ENCODE data around the gene PTBP1.
A peak's percentile ranks its signal among the peaks of the same experiment; 100 is the strongest.

PTBP1 gene

GRCh38 chr19:795691-796581 is 1.3 kb upstream of the PTBP1 start:
- no peak for FAIRE-seq
- no peak for DNase-seq (ENCODE audit: insufficient read length, low spot score)

DNA sequence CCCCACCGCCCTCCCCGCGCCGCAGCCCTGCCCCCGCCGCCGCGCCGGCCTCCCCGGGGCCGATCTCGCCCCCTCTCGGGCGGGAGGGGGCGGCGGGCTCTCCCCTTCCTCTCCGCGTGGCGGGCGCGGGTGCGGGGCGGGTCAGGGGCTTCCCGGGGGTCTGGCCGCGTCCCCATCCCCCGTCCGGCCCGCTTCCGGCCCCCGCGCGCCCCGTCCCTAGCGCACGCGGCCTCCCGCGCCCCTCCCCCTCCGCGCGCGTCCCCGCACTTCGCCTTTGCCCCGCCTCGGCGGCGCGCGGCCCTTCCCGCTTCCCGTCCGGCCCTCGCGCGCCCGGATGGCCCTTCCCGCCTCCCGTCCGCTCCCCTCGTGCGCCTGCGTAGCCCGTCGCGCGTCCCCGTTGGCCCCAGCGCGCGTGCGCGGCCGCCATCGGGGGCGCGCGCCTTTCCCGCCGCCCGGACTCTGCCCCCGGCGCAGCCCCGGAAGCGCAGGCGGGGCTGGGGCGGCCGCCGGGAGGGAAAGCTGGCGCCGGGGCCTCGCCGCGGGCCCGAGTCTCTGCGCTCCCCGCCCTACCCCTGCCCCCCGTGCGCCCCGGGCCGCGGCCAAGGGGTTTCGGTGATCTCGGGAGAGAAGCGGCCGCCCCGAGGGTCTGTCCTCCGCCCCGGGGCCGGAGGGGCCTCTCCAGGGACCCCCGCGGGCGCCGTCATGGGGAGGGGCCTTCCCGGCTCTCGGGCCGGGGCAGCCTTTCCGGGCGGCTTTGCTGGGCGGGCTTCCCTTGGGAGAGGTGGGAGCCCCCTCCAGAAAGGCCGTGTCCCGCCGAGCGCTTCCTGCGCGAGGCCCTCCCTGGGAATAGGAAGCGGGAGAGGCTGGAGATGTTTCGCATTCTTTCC is 519 bp downstream of the PTBP1 start:
- FAIRE-seq (peak; percentile 4), DNase-seq (ENCODE audit: insufficient read length, low spot score) (peak; percentile 99)

- FAIRE-seq: peak; percentile 80
- DNase-seq (ENCODE audit: insufficient read length, low spot score): no peak
Measured at GRCh38 chr19:798415-799075, 1.3 kb downstream of the PTBP1 start.

- no peak for DNase-seq (ENCODE audit: insufficient read length, low spot score)
- FAIRE-seq: no peak
Measured at GRCh38 chr19:799076-799881, 2.0 kb downstream of the PTBP1 start.

DNA sequence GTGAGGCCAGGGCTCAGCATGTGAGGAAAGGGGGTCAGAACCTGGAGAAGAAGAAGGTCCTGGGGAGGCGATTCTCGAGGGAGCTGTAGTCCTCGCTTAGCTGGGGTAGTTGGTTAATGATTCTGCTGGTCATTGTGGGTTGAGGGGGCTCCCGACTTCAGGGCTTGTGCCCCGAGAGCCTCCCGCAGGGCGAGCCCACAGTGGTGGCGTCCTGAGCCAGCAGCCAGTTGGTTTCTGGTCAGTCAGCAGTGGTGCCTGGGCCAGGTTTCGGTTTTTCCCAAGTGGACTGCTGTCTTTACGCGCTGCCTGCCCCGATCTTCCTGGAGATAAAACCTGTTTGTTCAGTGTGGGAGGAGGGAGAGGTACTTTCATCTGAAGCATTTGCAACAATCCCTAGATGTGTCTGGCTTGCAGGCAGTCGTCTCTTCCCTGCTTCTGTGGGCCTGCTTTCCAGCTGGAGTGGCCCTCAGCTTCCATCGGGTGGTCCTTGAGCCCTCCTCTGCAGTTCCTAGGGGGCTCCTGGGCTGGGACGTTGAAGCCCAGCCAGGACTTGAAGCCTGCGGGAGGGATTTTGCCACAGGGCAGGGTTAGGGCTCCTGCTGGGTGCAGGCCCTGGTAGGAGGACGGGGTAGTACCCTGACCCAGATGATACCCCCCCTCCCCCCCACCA is 3.2 kb downstream of the PTBP1 start:
- FAIRE-seq (no peak), DNase-seq (ENCODE audit: insufficient read length, low spot score) (no peak)

DNA sequence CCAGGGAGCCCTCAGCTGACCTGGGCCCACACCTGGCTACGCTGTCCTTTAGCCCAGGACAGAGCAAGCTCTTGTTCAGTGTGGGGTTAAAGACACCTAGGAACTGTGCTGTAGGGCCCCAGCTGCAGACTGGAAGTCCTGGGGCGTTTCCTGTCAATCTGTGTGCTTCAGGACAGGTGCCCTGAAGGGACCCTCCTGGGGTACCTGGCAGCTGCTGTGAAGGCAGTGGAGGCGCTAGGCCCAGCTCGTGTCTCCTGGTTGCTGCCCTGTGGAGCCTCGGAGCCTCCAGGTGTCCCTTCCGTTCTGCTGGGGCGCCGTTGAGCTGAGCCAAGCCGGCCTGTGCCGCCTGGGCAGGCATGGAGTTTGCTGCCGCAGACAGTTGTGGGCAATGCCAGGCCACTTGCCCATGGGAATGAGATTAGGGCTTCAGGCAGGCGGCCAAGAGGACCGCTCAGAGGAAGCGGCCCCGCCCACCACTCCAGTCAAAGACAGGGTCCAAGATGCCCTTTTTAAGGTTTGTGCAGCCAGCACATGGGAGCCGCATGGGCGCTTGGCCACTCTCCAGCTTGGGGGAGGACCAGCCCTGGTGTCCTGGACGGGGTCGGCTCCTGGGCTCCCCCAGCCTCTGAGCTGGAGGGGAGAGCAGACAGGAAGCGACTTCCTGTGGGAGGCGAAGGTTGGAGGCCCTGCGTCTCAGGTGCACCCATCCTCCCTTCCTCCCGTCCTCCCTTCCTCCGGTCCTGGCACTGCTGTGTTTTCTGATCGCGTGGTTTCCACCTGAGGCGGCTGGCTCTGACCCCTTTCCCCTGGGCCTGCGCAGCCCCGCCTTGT is 4.0 kb downstream of the PTBP1 start:
- FAIRE-seq (no peak), DNase-seq (ENCODE audit: insufficient read length, low spot score) (no peak)

- FAIRE-seq (no peak), DNase-seq (ENCODE audit: insufficient read length, low spot score) (no peak)
Measured at GRCh38 chr19:801861-802497, 4.7 kb downstream of the PTBP1 start.

DNA sequence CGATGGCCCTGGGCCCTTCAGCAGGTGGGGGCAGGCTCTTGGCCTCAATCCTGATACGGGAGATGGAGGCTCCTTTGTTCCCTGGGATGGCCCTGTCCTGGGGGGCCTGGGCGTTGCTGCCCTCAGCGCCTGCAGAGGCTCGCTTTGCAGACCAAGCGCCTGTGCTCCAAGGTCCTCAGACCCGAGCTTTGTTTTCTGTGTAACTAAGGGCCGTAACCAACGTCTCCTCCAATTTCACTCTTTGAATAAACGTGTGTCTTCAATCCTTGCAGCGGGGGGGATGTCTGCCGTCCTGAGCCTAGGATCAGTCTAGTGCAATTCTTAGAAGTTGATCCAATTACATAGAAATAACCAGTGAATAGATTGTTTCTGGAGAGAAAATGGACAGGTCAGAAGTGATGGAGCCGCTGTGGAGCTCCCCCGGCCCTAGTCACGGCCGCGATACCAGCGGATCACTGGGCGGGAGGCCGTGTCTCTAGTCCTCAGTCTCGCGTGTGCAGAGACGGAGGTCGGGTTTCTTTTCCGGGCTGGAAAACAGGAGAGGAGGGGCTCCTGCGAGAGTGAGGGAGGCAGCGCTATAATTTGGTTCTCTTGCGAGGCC is 5.3 kb downstream of the PTBP1 start:
- DNase-seq (ENCODE audit: insufficient read length, low spot score): no peak
- FAIRE-seq: no peak

DNA sequence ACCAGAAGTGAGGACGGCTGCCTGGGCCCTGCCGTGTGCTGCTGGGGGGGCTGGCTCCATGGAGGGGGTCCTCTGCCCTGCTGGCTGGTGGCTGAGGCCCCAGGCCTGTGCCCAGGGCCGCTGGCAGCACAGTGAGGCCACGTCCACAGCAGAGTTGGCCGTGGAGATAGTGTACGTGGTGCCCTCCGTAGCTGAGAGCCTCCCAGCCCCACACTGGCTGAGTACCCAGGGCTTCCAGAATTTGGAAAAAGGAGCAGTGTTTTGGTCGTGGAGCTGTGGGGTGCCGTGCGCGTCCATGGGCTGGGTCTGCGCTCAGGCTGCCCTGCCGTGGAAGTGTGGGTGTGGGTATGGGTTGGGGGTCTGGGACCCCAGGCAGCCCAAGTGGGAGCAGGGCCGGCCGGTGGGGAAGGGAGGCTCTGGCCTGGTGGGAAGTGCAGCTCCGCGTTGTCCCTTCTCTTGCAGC is 5.9 kb downstream of the PTBP1 start:
- no peak for DNase-seq (ENCODE audit: insufficient read length, low spot score)
- no peak for FAIRE-seq

GRCh38 chr19:803686-804418 is 6.6 kb downstream of the PTBP1 start:
- FAIRE-seq (no peak), DNase-seq (ENCODE audit: insufficient read length, low spot score) (no peak)

- FAIRE-seq: no peak
- no peak for DNase-seq (ENCODE audit: insufficient read length, low spot score)
Measured at GRCh38 chr19:804419-805165, 7.3 kb downstream of the PTBP1 start.

DNA sequence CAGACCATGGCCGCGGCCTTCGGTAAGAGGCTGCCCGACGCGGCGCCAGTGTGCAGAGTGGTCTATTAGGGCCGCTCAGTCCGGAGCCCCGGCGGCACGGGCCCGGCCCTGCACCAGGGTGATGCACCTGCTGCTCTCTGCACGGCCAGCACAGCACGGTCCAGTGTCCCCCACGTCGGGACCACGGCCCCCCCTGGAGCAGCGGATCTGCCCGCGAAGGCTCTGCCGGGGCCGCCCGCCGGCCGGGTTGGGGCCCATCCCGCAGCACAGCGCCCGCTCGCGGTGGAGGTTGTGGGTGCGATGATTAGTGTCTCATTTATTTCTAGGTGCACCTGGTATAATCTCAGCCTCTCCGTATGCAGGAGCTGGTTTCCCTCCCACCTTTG is 7.9 kb downstream of the PTBP1 start:
- DNase-seq (ENCODE audit: insufficient read length, low spot score) (no peak), FAIRE-seq (no peak)

- FAIRE-seq (no peak), DNase-seq (ENCODE audit: insufficient read length, low spot score) (no peak)
Measured at GRCh38 chr19:805600-806550, 8.6 kb downstream of the PTBP1 start.

DNA sequence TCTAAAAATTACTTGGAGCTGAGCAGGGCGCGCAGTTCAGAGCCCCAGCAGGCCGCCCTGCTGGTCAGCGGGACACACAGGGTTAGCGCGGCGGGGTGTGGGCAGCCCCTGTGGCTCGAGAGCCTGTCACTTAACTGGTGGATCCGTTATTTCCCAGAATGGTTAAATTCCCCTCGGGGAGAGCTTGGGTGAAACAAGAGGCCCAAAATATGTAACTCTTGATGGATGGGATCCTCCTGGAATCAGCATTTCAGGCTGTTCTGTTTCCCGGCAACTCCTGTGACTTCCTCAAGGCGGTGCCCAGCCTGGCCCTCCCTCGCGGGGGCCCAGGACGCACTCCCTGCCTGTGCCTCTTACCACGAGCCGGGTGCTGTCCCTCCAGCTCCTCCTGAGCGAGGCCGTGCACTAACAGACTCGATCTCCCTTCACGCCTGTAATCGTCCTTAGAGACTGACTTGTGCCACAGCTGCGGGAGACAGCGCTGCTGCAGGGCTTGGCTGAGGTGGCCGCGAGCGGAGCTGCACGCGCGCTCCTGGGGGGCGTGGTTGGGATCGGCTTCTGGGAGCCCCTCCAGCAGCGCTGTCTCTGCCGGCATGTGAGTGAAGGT is 9.7 kb downstream of the PTBP1 start:
- DNase-seq (ENCODE audit: insufficient read length, low spot score) (no peak), FAIRE-seq (no peak)
